Measurements from ENCODE around the gene CRMP1. TPM values are rescaled to one million over a fixed set of nuclear protein-coding genes. Genes with fewer than 3 reads are reported as not detected.

The CRMP1 gene
- total RNA-seq, 3 donors from 2014 or later = 0.08 TPM; not detected in 2

DNA sequence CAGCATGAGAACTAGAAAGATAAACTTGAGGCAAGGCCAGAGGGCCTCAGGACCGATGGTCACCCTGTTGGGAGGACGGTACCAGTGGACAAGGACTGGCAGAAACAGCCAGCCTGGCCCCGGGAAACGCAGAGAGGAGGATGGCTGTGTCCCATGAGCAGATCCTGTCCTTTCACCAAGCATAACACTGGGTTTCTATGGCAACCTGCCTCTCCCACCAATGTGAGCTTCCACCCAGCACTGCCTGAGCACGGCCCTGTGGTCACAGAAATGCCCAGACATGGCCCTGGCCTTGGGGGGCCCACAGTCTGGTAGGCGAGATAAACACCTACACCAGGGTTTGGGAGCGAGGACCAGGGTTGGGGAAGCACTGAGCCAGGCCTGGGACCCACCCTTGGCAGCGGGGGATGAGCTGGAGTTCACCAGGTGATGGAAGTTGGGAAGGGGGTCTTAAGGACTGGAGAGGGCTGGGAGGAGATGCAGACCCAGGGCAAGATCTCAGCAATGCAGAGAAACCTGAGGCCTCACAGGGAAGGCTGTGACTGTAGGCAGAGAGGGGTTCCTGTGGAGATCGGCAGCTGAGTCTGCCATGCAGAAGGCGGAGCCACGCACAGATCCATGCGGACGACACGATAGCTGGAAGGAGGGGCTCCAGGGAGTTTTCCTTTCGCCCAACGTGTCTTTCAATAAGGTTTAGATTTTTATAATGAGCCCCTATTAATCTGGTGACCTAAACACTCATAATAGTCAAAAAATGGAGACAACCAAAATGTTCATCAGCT, 32.7 kb upstream of the CRMP1 start:
- H3K4me1 Mint-ChIP-seq (ENCODE audit: low read depth) = no peaks in the 10 kb centered on the region
- H3K4me3 Mint-ChIP-seq = no peak overlapping the region
- H3K9me3 Mint-ChIP-seq = no peaks in the 10 kb centered on the region
- H3K27me3 Mint-ChIP-seq (ENCODE audit: low read depth) = peaks cover 5% of the 10 kb centered on the region
- no peak for DNase-seq
- no peak for ATAC-seq
- H3K36me3 Mint-ChIP-seq (ENCODE audit: insufficient read depth) = no peaks in the 10 kb centered on the region

- Mint-ChIP-seq H3K4me1 (ENCODE audit: low read depth) (no peaks in the 10 kb centered on the region), H3K36me3 (ENCODE audit: insufficient read depth) (no peaks in the 10 kb centered on the region), H3K9me3 (no peaks in the 10 kb centered on the region), H3K4me3 (no peak overlapping the region), H3K27me3 (ENCODE audit: low read depth) (peaks cover 7% of the 10 kb centered on the region)
- ATAC-seq (no peak), DNase-seq (no peak)
Measured at GRCh38 chr4:5924461-5925125, 31.7 kb upstream of the CRMP1 start.

DNA sequence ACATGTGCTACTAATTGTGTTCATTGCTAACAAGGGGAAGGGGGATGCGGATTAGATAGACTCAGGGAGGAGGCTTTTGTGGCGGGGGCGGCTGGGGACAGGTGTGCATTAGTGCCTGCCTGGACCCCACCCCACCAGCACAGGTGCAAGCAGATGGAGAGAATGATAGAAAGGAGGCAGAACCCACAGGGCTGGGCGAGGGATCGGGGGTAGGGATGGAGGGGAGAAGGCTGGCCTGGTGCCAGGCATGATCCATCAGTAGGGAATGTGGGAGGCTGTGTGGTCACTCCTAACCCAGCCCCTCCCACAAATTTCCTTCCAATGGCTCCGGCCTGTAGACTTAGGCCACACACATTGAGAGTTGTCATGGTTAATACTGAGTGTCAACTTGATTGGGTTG, 30.5 kb upstream of the CRMP1 start:
- H3K36me3 Mint-ChIP-seq (ENCODE audit: insufficient read depth) = no peaks in the 10 kb centered on the region
- ATAC-seq (no peak), DNase-seq (no peak)
- H3K9me3 Mint-ChIP-seq = no peaks in the 10 kb centered on the region
- H3K4me3 Mint-ChIP-seq = no peak overlapping the region
- H3K27me3 Mint-ChIP-seq (ENCODE audit: low read depth) = peaks cover 7% of the 10 kb centered on the region
- H3K4me1 Mint-ChIP-seq (ENCODE audit: low read depth) = no peaks in the 10 kb centered on the region

- H3K4me3 Mint-ChIP-seq = no peak overlapping the region
- H3K4me1 Mint-ChIP-seq (ENCODE audit: low read depth) = no peaks in the 10 kb centered on the region
- DNase-seq = no peak
- no peak for ATAC-seq
- peaks cover 7% of the 10 kb centered on the region for H3K27me3 Mint-ChIP-seq (ENCODE audit: low read depth)
- no peaks in the 10 kb centered on the region for H3K36me3 Mint-ChIP-seq (ENCODE audit: insufficient read depth)
- no peaks in the 10 kb centered on the region for H3K9me3 Mint-ChIP-seq
Measured at GRCh38 chr4:5922556-5922955, 29.7 kb upstream of the CRMP1 start.

DNA sequence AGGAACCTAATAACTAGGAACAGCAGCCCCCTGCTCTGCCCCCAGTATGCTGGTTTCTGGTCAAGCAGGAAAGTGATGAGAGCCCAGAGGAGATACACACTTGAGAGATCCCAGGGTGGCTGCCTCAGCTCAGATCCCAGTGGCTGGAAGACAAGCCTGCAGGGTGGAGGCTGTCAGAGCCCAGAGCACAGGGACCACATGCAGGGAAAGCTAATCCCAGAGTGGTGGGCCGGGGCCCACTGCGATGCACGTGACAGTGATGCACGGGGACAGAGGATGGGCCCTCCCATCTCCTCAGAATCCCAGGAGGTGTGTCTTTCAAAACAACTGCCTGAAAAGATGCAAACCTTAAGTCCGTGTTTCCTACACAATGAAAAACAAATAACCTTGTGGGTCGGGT, 29.1 kb upstream of the CRMP1 start:
- Mint-ChIP-seq H3K4me1 (ENCODE audit: low read depth) (no peaks in the 10 kb centered on the region), H3K36me3 (ENCODE audit: insufficient read depth) (no peaks in the 10 kb centered on the region), H3K27me3 (ENCODE audit: low read depth) (peaks cover 7% of the 10 kb centered on the region), H3K9me3 (no peaks in the 10 kb centered on the region), H3K4me3 (no peak overlapping the region)
- no peak for ATAC-seq
- DNase-seq = no peak

DNA sequence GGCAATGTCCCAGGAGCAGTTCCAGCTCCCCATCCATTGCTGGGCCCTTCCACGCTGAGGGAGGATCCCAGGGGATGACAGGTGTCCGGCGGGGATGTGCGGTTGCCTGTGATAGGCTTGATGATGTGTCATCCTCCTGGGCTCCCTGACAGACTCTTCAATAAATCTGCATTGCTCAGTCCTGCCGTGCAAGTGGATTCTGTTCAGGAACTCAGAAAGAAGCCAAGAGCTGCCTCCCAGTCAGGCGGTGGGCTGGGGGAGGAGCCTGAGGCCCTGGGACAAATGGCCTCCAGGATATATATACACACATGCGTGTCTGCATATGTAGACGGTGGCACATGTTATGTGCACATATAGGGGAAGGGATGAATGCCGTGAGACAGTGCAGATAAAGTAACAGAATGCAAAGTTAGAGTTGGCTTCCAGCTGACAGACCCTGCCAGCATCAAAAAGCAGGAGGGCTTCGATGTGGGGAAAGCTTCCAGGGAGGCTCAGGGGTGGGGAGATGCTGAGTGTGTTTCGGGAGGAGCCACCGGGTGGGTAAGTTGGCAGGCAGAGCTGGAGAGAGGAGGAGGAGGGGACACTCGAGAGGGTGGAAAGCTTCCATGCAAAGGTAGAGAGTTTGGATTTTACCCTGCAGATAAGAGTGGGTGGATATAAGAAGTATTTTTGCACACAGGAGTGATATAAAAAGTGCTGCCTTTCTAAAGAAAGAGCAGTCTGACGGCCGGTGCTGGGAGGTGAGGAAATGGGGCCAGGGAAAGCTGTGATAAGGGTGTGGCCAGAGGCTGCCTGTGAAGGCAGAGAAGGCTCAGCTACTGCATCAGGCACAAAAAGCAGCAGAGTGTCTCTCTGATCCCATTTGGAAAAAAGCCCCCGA, 28.5 kb upstream of the CRMP1 start:
- ATAC-seq (no peak), DNase-seq (no peak)
- no peak overlapping the region for H3K4me3 Mint-ChIP-seq
- peaks cover 7% of the 10 kb centered on the region for H3K27me3 Mint-ChIP-seq (ENCODE audit: low read depth)
- H3K4me1 Mint-ChIP-seq (ENCODE audit: low read depth) = no peaks in the 10 kb centered on the region
- H3K9me3 Mint-ChIP-seq = no peaks in the 10 kb centered on the region
- no peaks in the 10 kb centered on the region for H3K36me3 Mint-ChIP-seq (ENCODE audit: insufficient read depth)

DNA sequence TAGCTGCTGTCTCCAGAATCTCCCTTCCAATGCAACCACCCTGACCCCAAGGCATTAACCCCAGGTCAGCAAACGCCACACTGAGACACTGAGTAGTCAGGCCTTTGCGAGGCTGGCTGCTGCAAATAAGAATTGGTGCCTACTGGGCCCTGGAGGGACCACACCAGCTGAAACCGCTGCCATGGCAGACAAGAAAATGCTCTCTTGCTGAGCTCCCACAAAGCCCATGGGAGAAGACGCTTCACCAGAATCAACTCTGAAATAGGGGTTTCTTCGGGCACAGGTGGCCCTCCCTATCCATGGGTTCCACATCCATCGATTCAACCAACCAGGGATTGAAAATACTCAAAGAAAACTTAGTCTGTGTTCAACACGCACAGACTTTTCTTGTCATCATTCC, 26.7 kb upstream of the CRMP1 start:
- Mint-ChIP-seq H3K9me3 (no peaks in the 10 kb centered on the region), H3K4me1 (ENCODE audit: low read depth) (no peaks in the 10 kb centered on the region), H3K36me3 (ENCODE audit: insufficient read depth) (no peaks in the 10 kb centered on the region), H3K27me3 (ENCODE audit: low read depth) (peaks cover 7% of the 10 kb centered on the region), H3K4me3 (no peak overlapping the region)
- ATAC-seq = no peak
- DNase-seq = no peak

DNA sequence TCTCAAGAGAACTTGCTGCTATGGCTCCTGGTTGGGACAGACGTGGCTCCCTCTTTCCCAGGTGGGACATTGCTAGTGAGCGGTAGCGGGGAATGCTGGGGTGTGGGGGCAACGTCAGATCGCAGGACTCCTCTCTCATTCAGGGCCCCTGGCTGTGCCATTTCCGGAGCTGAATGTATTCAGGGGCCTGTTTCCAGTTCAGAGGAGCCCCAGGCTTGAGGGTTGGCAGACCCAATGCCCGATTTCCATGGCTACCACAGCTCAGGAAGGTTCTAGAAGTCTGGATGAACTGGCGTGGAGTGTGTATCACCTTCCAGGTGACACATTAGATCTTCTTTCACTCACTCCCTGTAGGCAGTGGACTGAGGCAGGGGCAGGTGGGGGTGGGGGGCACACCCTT, 26.2 kb upstream of the CRMP1 start:
- ATAC-seq = no peak
- Mint-ChIP-seq H3K4me3 (no peak overlapping the region), H3K27me3 (ENCODE audit: low read depth) (peaks cover 7% of the 10 kb centered on the region)

GRCh38 chr4:5918331-5918985, 25.6 kb upstream of the CRMP1 start:
- no peaks in the 10 kb centered on the region for H3K4me1 Mint-ChIP-seq (ENCODE audit: low read depth)
- H3K36me3 Mint-ChIP-seq (ENCODE audit: insufficient read depth) = no peaks in the 10 kb centered on the region
- H3K9me3 Mint-ChIP-seq = no peaks in the 10 kb centered on the region
- H3K4me3 Mint-ChIP-seq = no peak overlapping the region
- H3K27me3 Mint-ChIP-seq (ENCODE audit: low read depth) = peaks cover 7% of the 10 kb centered on the region
- DNase-seq (no peak), ATAC-seq (no peak)

More for the DNA sequence above, 26.2 kb upstream of the CRMP1 start:
- DNase-seq = no peak
- Mint-ChIP-seq H3K4me1 (ENCODE audit: low read depth) (no peaks in the 10 kb centered on the region), H3K9me3 (no peaks in the 10 kb centered on the region), H3K36me3 (ENCODE audit: insufficient read depth) (no peaks in the 10 kb centered on the region)

DNA sequence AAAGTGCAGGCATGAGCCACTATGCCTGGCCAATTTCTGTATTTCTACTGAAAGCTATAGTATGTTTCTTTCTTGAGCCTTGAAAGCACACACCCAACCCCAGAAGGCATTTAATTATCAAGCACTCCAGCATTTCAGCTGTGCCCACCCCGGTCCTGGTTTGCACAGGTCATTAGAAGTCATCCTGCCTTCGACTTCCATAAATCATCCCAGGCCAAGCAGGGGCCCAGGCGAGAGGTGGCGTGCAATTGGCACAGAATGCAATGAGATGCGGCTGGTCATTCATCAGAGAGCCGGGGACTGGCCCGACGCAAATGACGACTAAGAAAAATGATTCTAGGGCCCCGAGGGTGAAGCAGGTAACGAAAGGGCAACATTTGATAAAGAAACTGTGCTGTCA, 24.8 kb upstream of the CRMP1 start:
- Mint-ChIP-seq H3K27me3 (ENCODE audit: low read depth) (peaks cover 7% of the 10 kb centered on the region), H3K4me1 (ENCODE audit: low read depth) (no peaks in the 10 kb centered on the region), H3K4me3 (no peak overlapping the region), H3K36me3 (ENCODE audit: insufficient read depth) (no peaks in the 10 kb centered on the region), H3K9me3 (peaks cover 1% of the 10 kb centered on the region)
- ATAC-seq (no peak), DNase-seq (no peak)

- Mint-ChIP-seq H3K27me3 (ENCODE audit: low read depth) (peaks cover 5% of the 10 kb centered on the region), H3K4me3 (no peak overlapping the region), H3K4me1 (ENCODE audit: low read depth) (no peaks in the 10 kb centered on the region), H3K36me3 (ENCODE audit: insufficient read depth) (no peaks in the 10 kb centered on the region), H3K9me3 (peaks cover 4% of the 10 kb centered on the region)
- no peak for DNase-seq
- ATAC-seq = no peak
Measured at GRCh38 chr4:5916229-5916628, 23.3 kb upstream of the CRMP1 start.

GRCh38 chr4:5913454-5913853, 20.6 kb upstream of the CRMP1 start:
- DNase-seq = no peak
- ATAC-seq = no peak
- no peak overlapping the region for H3K4me3 Mint-ChIP-seq
- H3K36me3 Mint-ChIP-seq (ENCODE audit: insufficient read depth) = no peaks in the 10 kb centered on the region
- H3K27me3 Mint-ChIP-seq (ENCODE audit: low read depth) = no peaks in the 10 kb centered on the region
- H3K9me3 Mint-ChIP-seq = peaks cover 10% of the 10 kb centered on the region
- no peaks in the 10 kb centered on the region for H3K4me1 Mint-ChIP-seq (ENCODE audit: low read depth)

DNA sequence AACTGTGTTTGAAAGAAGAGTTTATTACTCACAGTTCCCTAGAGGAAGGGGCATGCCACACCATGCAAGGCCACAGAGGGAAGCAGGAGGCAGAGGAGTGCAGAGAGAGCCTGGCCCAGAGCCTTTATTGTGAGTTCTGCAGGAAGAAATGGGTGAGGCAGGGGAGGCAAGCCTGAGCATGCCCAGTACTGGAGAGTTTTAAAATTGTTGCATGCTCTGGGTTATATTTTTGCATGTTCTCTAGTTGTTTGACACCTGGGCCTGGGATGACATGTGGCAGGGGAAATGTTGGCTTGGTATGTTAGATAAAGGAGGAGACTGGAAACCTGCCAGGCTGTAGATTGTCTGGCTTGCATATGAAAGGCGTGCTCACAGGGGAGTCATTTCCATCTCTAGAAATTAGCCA, 19.7 kb upstream of the CRMP1 start:
- Mint-ChIP-seq H3K4me3 (no peak overlapping the region), H3K27me3 (ENCODE audit: low read depth) (no peaks in the 10 kb centered on the region), H3K4me1 (ENCODE audit: low read depth) (no peaks in the 10 kb centered on the region), H3K9me3 (peaks cover 10% of the 10 kb centered on the region), H3K36me3 (ENCODE audit: insufficient read depth) (no peaks in the 10 kb centered on the region)
- ATAC-seq (no peak), DNase-seq (no peak)

- no peaks in the 10 kb centered on the region for H3K4me1 Mint-ChIP-seq (ENCODE audit: low read depth)
- no peaks in the 10 kb centered on the region for H3K36me3 Mint-ChIP-seq (ENCODE audit: insufficient read depth)
- DNase-seq (no peak), ATAC-seq (no peak)
- H3K27me3 Mint-ChIP-seq (ENCODE audit: low read depth) = peaks cover 14% of the 10 kb centered on the region
- H3K9me3 Mint-ChIP-seq = peaks cover 10% of the 10 kb centered on the region
- H3K4me3 Mint-ChIP-seq = no peak overlapping the region
Measured at GRCh38 chr4:5908876-5909427, 16.1 kb upstream of the CRMP1 start.
